ENCODE results near the gene SERPINA1.

SERPINA1 gene

DNA sequence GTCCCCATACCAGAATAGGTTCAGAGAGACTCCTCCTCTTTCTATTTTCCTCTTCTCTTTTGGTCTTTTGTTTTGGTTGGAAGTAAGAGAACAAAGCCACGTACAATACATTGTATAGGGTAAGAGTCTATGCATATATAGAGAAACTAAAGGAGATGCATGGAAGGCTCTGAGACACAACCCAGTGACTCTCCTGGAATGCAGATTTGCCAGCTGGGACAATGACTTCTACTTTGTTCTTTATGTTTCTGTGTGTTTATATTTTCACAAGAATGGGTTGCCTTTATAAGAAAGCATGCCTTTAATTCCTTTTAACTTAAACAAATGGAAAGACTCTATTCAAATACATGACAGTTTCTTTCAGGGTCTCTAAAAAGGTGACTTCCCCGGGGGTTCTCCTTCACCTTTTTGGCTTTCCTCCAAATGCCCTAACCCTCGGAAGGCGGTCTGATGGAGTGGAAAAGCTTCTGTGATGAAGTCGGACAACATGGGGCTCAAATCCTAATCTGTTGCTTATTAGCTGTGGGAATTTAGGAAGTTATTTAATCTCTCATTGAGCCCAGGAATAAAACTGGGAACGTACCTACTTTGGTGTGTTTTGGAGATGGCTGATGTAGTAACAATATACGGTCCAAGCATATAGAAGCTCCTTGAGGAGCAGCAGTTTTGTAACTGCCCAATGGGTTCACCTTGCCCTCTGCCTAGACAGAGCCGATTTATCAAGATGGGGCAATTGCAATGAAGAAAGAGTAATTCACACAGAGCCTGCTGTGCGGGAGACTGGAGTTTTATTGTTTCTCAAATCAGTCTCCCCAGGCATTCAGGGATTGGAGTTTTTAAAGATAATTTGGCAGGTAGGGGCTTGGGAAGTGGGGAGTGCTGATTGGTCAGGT lies 9.1 kb upstream of the SERPINA1 start:
- DNase-seq (ENCODE audit: low read depth), result no peak

DNA sequence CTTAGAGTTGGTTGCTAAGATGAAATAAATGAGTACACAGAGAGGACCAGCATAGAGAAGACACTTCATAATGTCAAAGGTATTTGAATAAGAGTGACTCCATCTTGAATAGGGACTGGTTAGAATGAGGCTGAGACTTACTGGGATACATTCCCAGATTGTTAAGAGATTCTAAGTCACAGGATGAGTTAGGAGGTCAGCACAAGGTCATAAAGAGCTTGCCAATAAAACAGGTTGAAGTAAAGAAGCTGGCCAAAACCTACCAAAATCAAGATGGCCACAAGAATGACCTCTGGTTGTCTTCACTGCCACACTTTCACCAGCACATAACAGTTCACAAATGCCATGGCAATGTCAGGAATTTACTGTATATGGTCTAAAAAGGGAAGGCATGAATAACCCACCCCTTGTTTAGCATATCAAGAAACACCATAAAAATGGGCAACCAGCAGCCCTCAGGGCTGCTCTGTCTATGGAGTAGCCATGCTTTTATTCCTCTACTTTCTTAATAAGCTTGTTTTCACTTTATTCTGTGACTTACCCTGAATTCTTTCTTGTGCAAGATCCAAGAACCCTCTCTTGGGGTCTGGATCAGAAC lies 8.3 kb upstream of the SERPINA1 start:
- no peak for DNase-seq (ENCODE audit: low read depth)

DNA sequence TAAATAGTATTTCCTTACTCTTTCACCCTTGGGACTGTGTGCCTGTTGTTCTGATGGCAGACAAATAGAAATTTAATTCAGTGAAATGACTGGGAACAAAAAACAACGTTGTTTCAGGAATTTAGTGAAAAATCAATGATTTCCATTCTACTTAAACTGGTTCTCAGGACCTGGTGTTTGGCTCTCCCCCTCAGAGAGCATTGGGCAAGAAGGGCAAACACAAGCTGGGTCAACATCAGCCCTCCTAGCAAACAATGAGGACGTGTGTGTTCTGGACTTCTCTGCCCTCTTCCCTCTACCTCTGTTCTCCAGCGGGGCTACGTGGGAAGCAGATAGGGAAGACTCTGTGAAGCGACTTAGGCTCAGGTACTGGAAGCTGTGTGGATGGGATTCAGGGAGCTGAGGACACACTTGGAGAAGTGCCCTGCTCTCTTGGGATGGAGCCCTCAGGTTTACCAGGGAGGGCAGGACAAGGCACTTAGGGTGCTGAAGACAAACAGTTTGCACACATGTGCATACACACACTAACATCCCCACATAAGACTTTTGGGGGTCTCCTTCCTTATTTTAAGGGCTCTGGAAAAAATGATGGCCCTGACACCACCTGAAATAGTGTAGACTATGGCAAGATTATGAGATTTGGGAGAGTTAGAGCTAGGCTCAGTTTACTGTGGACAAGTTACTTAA lies 7.6 kb upstream of the SERPINA1 start:
- DNase-seq (ENCODE audit: low read depth), result no peak

DNA sequence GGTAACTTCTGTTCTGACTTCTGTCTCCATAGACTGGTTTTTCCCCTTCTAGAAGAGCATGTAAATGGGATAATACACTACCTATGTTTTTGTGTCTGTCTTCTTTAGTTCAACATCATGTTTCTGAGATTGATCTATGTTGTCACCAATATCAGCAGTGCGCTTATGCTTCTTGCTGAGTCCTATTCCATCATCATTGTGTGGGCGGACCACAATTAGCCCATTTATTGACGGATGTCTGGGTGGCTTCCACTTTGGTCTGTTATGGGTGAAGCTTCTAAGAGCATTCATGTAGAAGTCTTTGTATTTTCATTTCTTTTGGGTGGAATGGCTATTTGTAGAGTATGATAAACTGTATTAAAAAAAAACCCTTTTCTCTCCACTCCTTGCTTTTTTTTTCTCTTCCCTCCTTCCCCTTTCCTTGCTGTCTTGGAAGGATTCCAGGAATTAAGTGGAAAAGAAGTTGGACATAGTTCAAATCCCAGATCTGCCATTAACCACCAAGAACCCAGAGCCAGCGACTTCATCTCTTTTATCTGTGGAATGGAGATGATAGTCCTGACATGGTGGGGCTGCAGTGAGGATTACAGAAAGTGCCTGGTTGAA lies 7.0 kb upstream of the SERPINA1 start:
- DNase-seq (ENCODE audit: low read depth), result no peak

DNA sequence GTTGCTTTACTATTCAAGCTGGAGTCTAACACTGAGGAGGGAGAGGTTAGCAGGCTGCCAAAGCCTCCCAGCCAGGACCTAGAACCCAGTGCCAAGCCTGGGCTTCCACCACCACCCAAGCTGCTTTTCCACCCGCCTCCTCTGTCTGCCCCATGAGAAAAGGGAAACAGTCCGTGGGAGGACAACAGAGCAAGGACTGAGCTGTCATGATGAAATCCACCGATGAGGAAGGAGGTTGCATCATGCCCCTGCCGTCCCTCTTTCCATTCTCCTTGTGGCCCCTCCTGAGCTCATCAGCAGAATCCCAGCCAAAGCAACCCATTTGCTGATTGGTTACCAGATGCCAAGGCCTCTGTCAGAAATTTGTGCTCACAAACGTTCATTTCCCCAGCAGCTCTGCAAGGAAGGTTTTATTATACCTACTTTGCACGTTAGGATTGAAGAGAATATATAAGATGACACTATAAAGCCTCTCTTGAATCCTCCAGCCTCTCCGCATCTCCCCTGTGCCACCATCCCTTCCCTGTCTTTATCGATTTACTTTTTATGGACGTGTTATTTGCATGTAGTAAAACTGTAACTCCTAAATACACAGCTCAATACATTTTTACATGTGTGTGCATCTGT lies 6.3 kb upstream of the SERPINA1 start:
- DNase-seq (ENCODE audit: low read depth), result no peak

DNA sequence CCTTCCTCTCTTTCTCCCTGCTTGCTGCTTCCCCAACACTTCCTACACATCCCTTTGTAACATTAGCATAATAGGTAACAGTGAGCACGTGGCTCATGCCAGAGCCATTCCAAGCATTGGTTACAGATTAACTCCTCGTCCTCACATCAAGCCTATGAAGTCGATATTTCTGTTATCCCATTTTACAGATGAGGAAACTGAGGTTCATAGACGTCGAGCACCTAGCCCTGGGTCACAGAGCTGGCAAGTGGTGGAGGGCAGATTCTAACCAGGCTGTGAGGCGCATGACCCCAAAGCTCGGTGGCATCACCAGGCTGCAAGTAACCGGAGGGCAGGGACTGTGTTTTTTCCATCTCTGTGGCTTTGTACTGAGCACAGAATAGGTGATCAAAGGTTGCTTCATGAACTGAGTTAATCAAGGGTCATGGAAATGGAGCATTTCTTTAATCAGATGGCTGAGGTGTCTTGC lies 5.7 kb upstream of the SERPINA1 start:
- no peak for DNase-seq (ENCODE audit: low read depth)

DNA sequence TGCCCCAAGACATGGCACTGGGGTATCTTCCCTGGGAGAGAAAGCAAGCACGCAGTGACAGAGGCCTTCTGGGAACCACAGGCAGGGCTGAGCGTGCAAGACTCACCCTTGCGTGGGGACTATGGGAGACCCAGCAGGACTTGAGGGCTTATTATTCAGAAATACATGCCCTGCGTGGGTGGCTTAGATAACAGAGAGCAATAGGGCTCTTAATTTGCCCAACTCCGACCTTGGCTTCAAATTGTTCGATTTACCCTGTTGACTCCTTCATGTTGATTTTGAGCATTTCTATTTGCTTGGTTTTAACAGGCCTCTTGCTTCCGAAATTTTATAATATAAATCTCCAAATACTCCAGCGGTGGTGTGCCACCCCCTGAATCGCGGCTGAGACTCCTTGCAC lies 5.1 kb upstream of the SERPINA1 start:
- no peak for DNase-seq (ENCODE audit: low read depth)

DNA sequence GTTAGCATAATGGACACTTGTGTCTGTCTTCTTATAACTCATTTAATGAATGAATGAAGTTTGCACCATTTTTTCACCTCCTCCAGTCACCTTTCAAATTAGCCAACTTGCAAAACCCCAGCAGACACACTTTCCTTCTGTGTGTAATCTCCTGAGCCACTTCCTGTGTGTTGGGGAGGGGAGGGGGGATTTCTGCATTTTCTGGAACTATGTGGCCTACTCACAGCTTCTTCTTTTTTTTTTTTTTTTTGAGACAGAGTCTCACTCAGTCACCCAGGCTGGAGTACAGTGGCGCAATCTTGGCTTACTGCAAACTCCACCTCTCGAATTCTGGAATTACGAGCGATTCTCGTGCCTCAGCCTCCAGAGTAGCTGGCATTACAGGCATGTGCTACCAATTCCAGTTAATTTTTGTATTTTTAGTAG lies 4.1 kb upstream of the SERPINA1 start:
- DNase-seq (ENCODE audit: low read depth), result no peak

DNA sequence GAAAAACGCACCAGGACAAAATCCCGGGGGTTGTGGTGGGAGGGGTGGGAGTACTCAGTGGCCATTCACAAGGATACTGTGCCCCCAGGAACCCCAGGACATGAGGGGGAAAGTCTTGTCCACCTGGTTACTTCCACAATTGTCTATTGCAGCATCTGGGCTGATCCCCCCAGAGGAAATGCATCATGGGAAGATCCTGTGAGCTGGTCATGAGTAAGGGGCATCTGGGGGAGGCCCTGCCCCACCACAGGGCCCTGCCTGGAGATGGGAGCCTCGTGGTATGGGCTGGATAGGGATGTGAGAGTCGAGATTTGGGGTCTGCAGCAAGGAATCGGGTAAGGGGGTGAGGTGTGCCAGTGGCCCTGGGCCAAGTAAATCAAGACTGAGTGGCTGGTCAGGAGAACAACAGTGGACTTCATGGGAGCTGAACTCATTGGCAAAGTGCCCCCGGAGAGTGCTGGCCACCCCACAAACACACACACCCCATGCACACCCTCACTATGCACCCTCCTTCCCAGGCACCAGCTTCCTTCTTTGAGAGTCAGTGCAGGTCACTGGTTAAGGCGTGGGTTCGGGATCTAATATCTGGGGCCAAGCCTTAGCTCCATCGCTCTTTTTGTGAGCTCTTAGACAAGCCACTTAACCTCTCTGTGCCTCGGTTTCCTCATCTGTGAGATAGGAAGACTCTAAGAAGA lies 3.0 kb upstream of the SERPINA1 start:
- DNase-seq (ENCODE audit: low read depth), result no peak

DNA sequence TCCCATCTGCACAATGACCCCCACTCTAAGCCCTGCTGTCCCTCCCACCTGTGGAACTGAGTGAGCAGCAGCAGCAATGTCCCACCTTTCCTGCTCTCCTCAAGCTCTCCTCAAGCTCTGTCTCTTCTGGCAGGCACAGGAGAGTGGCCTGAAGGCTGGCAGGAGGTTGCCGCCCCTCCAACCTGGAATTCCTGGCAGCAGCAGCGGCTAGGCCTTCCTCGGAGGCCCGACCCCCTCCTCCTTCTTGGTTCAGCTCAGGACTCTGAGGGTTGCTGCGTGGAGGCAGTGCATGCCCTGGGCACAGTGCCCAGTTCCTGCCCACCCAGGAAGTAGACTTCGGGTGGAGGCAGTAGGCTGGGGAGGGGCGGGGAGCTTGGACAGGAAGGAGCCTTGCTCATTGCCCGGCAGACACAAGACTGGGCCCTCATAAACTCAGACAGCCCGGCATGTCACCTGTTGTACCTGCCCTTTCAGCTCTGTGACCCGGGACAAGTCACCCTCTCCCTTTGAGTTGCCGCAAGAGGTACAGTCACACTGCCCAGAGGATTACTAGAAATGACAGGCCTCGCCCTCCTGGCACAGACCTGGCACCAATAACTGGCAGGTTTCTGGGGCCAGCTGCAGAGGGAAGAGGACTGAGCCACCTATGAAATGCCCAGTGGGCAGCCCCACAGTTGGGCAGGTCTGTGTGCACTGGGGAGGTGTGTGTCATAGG lies 2.1 kb upstream of the SERPINA1 start:
- DNase-seq (ENCODE audit: low read depth), result no peak

DNA sequence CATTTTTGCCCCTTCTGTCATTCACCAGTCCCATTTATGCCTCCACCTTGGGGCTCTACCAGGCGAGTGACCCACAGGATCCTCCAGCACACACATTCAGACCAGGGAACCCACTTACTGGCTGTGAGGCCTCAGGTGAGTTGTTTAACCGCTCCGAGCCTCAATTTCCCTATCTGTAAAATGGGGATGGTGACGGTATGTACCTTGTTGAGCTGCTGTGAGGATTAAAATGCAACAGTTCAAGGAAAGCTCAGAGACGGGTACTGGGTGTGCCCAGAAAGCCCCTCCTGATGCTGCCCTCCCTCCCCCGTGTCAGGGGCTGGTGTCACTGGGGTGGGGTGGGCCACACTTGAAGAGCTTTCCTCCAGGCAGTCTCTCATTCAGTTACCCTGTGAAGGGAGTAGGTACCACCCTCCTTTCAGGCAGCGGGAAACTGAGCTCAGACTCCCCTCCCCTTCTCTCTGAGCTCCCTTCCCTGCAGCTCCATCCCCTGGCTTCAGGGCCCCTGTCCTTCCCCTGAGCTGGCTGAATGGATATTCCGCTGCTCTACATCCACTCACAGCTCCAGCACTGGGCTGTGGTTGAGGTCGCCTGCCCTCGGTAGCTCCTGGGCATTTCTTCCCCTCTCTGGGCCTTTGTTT lies 1.4 kb upstream of the SERPINA1 start:
- no peak for DNase-seq (ENCODE audit: low read depth)

DNA sequence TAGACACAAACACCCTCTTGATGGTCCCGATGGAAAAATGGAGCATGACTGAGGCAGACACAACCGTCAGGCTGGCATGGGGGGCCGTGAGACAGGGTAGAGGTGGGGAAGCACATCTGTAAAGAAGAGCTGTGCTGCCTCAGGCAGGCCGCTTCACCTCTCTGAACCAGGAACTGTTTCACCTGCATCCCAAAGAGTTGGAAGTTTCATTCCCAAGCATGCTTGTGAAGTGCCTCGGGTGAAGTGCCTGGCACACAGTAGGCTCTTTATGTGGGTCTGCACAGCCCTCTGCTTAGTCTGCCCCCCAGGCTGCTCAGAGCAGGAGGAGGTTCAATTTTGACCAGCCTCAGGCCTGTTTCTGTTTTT lies 685 bp upstream of the SERPINA1 start:
- DNase-seq (ENCODE audit: low read depth), result no peak

DNA sequence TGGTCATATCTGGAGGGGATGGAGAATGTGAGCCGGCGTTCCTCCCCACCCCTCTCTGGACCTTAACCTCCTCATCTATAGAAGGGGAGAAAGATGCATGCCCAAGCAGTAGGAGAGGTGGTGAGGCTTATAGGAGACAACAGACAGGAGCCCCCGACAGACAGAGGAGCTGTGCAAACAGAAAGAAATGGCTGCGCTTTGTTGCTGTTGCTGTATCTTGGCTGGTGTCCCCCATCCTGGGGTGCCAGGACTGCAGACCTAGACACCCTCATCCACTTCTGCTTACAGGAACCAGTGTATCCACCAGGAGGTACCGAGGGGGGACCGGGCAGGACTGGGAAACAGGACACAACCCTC lies 397 bp downstream of the SERPINA1 start:
- DNase-seq (ENCODE audit: low read depth), result no peak

DNA sequence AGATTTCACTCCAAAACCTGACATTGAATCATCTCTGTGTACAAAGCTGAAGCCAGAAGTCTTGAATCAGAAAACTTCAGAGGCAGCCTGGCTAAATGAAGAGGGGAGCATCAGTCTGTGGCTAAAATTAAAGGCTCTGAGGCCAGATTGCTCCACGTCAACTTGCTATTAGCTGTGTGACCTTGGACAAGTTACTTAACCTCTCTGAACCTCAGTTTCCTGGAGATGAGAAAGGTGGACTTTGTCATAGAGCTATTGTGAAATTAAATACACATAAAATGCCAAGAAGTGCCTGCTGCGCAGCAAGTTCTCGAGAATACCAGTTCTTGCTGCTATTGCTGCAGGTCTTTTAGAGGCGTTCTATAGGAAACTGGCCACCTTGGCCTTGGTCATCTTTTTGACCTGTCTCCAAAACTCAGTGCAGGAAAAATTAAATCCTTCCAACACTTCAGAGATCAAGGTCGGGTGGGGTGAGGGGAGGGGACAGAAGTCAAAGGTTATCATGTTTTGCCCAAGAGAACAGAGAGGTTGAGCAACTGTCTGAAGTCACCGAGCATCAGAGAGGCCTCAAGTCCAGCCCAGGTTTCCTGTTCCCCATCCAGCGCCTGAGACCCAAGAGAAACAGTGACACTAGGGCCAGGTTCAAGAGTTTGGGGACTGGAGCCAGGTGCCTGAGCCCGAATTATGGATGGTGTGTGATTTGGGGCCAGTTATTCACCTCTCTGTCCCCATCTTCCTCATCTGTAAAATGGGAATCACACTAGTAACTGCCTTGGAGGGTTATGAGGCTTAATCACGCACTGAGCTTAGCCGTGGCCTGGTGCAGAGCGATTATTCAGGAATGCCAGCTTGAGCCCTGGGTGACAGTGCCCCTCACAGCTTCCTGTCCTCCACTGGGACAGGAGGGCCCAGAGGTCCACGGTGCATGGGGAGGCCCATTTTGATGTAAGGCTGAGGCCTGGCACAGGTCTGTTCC lies 1.1 kb downstream of the SERPINA1 start:
- no peak for DNase-seq (ENCODE audit: low read depth)

DNA sequence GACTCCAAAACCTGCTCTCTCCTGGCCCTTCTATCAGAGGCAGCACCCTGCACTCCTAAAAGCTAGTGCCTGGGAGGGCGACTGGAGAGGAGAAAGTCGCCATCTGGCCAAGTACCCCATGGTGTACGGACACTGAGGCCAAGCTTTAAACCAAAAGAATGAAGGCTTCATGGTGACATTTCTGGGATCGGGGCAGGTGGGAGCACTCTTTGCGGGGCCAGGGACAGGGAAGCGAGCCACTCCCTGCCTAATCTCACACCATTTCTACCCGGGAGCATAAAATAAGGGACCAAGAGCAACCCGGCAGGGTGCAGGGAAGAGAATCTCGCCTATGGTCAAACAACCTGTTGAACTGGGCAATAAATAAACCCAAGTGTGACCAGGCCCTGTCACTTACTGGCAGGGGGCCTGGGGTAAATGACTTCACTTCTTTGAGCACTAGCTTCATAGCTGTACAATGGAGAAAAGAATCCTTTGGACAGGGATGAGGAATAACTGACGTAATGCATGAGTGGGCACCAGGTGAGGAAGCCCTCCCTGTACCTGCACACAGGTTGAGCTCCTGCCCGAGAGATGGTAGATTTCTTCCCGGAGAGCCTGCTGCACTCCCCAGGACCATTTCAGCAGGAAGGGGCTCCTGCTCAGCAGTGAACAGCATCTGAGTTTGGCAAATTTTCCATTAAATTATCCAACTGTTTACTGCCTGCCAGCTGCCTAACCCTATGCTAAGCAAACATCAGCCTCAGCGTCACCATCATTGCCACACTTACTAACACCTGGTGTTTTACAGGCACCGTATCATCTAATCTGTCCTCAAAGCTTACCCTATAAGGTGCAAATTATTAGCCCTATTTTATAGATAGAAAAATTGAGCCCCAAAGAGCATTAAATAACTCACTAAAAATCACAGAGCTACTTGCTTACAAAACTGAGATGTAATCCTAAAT lies 2.0 kb downstream of the SERPINA1 start:
- no peak for DNase-seq (ENCODE audit: low read depth)

DNA sequence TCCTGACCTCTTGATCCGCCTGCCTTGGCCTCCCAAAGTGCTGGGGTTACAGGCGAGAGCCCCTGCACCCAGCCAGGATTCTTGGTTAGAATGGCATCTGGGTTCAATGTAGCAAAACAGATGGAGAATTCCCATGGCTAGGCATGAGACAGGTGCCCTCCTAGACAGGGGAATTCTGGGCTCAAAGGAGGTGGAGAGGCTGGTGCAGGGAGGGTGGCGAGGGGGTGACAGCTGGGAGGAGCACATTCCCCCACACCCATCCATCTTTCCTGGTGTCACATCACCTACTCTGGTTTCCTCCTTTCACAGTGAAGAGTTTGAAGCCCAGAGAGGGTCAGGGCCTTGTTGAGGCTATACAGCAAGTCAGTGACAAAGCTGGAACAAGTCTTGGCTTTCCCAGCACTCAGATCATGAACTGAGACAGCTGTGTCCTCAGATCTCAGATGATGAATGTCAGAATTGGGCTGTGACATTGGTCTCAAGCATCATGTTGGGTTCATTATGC lies 2.8 kb downstream of the SERPINA1 start:
- DNase-seq (ENCODE audit: low read depth), result no peak

DNA sequence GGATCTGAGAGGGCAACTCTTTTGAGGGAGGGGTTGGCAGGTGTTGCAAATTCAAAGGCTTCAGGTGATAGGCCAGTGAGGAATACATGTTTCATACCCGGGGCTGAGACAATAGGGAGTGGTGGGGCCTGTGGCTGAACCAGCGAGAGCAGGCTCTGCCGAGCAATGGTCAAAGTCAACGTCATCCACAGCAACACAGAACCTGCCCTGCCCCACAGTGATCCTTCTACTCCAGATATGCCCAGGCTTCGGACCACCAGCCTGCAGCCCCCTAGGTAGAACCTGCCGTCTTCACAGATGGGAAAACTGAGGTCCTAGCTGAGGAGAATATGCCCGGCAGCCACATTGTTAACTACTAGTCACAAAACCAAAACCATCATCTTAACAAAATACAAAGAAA lies 4.1 kb downstream of the SERPINA1 start:
- no peak for DNase-seq (ENCODE audit: low read depth)

DNA sequence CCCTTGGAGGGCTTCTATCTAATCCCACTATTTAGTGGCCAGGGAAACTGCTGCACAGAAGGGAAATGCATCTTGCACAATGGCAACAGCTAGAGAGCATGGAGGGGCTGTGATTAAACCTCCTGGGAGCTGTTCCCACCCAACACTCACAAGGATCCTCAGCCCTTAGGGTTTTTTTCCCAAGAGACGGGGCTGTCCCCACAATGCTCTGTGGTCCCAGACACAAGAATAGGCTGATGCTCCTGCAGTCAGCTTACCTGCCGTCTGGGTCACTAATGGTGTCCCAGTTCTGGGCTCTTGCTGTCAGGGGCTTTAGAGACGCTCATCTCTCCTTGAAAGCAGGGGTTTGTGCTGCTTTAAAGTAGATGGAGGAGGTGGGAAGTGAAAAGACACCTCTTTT lies 4.6 kb downstream of the SERPINA1 start:
- no peak for DNase-seq (ENCODE audit: low read depth)
